ENCODE measurements around the gene MT3. TPM values are rescaled to one million over a fixed set of nuclear protein-coding genes. Genes with fewer than 3 reads are reported as not detected.

Gene MT3
- polyA plus RNA-seq, 3 donors: 1.1 to 1.6 (median 1.2) TPM

- no peak for DNase-seq (ENCODE audit: low read depth in 3 of 3, low spot score in 2 of 3)
These were observed 39.4 kb downstream of the MT3 start for GRCh38 chr16:56628486-56629350.

- DNase-seq (ENCODE audit: low read depth in 3 of 3, low spot score in 2 of 3): no peak
These were observed 40.2 kb downstream of the MT3 start for GRCh38 chr16:56629531-56629930.

- no peak for DNase-seq (ENCODE audit: low read depth in 3 of 3, low spot score in 2 of 3)
These were observed 40.8 kb downstream of the MT3 start for GRCh38 chr16:56630134-56630533.

- DNase-seq (ENCODE audit: low read depth in 3 of 3, low spot score in 2 of 3): no peak
These were observed 41.9 kb downstream of the MT3 start for GRCh38 chr16:56631197-56631596.

GRCh38 chr16:56631832-56632155 is 42.5 kb downstream of the MT3 start:
- DNase-seq (ENCODE audit: low read depth in 3 of 3, low spot score in 2 of 3): no peak

- no peak for DNase-seq (ENCODE audit: low read depth in 3 of 3, low spot score in 2 of 3)
These were observed 43.0 kb downstream of the MT3 start, which contains the start of gene MT1M for GRCh38 chr16:56632156-56632847. TSS of gene MT1M (plus strand) at chr16:56632659. CDS start at chr16:56632732, 73 bp downstream.

- DNase-seq (ENCODE audit: low read depth in 3 of 3, low spot score in 2 of 3): no peak
These were observed 43.6 kb downstream of the MT3 start for GRCh38 chr16:56632848-56633365.

- DNase-seq (ENCODE audit: low read depth in 3 of 3, low spot score in 2 of 3): no peak
These were observed 44.2 kb downstream of the MT3 start for GRCh38 chr16:56633535-56633934.

GRCh38 chr16:56634715-56635440 is 45.5 kb downstream of the MT3 start:
- no peak for DNase-seq (ENCODE audit: low read depth in 3 of 3, low spot score in 2 of 3)

GRCh38 chr16:56635441-56635967 is 46.2 kb downstream of the MT3 start:
- no peak for DNase-seq (ENCODE audit: low read depth in 3 of 3, low spot score in 2 of 3)

- no peak for DNase-seq (ENCODE audit: low read depth in 3 of 3, low spot score in 2 of 3)
These were observed 47.5 kb downstream of the MT3 start for GRCh38 chr16:56636616-56637413.

GRCh38 chr16:56637814-56638750 is 48.8 kb downstream of the MT3 start, which contains the start of gene MT1A:
TSS of gene MT1A (plus strand) at chr16:56638666. CDS start at chr16:56638739, 73 bp downstream.
- no peak for DNase-seq (ENCODE audit: low read depth in 3 of 3, low spot score in 2 of 3)

- DNase-seq (ENCODE audit: low read depth in 3 of 3, low spot score in 2 of 3): no peak
These were observed 49.7 kb downstream of the MT3 start for GRCh38 chr16:56639045-56639444.

GRCh38 chr16:56640076-56640475 is 50.7 kb downstream of the MT3 start:
- DNase-seq (ENCODE audit: low read depth in 3 of 3, low spot score in 2 of 3): no peak

Other genes with a start within 250 kb of the MT3 start
- gene AMFR, start 164.0 kb upstream of the MT3 start, polyA plus RNA-seq (ENCODE audit: insufficient read length in 3 of 3): 100 to 1,000 TPM; 147 to 150 (median 149) TPM
- 100 to 1,000 TPM; 133 to 153 (median 147) TPM for gene NUDT21, start 138.2 kb upstream of the MT3 start, polyA plus RNA-seq (ENCODE audit: insufficient read length in 3 of 3)
- 10 to 100 TPM; 36.2 to 38.5 (median 36.3) TPM for gene OGFOD1, start 138.0 kb upstream of the MT3 start, polyA plus RNA-seq (ENCODE audit: insufficient read length in 3 of 3)
- 100 to 1,000 TPM; 109 to 120 (median 115) TPM for gene BBS2, start 69.5 kb upstream of the MT3 start, polyA plus RNA-seq (ENCODE audit: insufficient read length in 3 of 3)
- not detected for gene MT4, start 24.5 kb upstream of the MT3 start, polyA plus RNA-seq (ENCODE audit: insufficient read length in 3 of 3)
- 10 to 100 TPM; 19.4 to 22.9 (median 20.3) TPM for gene MT2A, start 19.1 kb downstream of the MT3 start, polyA plus RNA-seq (ENCODE audit: insufficient read length in 3 of 3)
- 10 to 100 TPM; 20.7 to 35.2 (median 24.9) TPM for gene MT1E, start 36.3 kb downstream of the MT3 start, polyA plus RNA-seq (ENCODE audit: insufficient read length in 3 of 3)
- gene MT1M, start 43.1 kb downstream of the MT3 start, polyA plus RNA-seq (ENCODE audit: insufficient read length in 3 of 3): not detected
- not detected for gene MT1A, start 49.1 kb downstream of the MT3 start, polyA plus RNA-seq (ENCODE audit: insufficient read length in 3 of 3)
- gene MT1B, start 62.4 kb downstream of the MT3 start, polyA plus RNA-seq (ENCODE audit: insufficient read length in 3 of 3): not detected
- 10 to 100 TPM; 49.5 to 56.3 (median 54.3) TPM for gene MT1F, start 68.4 kb downstream of the MT3 start, polyA plus RNA-seq (ENCODE audit: insufficient read length in 3 of 3)
- gene MT1G, start 78.5 kb downstream of the MT3 start, polyA plus RNA-seq (ENCODE audit: insufficient read length in 3 of 3): 10 to 100 TPM; 20.7 to 74.0 (median 51.1) TPM
- 10 to 100 TPM in 2 of 3 donors, 1 to 10 TPM in 1; 3.8 to 23.4 (median 12.6) TPM for gene MT1H, start 80.3 kb downstream of the MT3 start, polyA plus RNA-seq (ENCODE audit: insufficient read length in 3 of 3)
- gene MT1X, start 92.9 kb downstream of the MT3 start, polyA plus RNA-seq (ENCODE audit: insufficient read length in 3 of 3): 10 to 100 TPM; 24.8 to 34.0 (median 26.2) TPM
- 10 to 100 TPM; 78.0 to 85.4 (median 81.1) TPM for gene NUP93, start 140.6 kb downstream of the MT3 start, polyA plus RNA-seq (ENCODE audit: insufficient read length in 3 of 3)

All from right renal cortex interstitium (tissue), 3 donors.